ENCODE data around the gene SYT8.

Gene SYT8

GRCh38 chr11:1863352-1864216 is 28.8 kb downstream of the SYT8 start:
- Histone ChIP-seq H4K20me1 (ENCODE audit: insufficient read depth, low read length) (no peaks in the 10 kb centered on the region; the same call in 1 of the 2 replicates), H2AFZ (ENCODE audit: low read length) (no peak overlapping the region), H3K27me3 (replicated peaks; ENCODE audit: insufficient read depth, low read length) (no peaks in the 10 kb centered on the region; the same call in 1 of the 2 replicates), H3K9ac (ENCODE audit: low read length) (no peak overlapping the region), H3K4me3 (ENCODE audit: low read length) (no peak overlapping the region), H3K4me1 (ENCODE audit: low read length) (no peaks in the 10 kb centered on the region), H3K9me2 (replicated peaks; ENCODE audit: insufficient read depth, low read length) (no peaks in the 10 kb centered on the region), H3K79me2 (ENCODE audit: low read length) (peaks cover 33% of the 10 kb centered on the region), H3K36me3 (replicated peaks; ENCODE audit: insufficient read depth, low read length) (no peaks in the 10 kb centered on the region), H3K9me3 (replicated peaks; ENCODE audit: insufficient read depth, low read length) (no peaks in the 10 kb centered on the region), H3K27ac (ENCODE audit: low read length) (no peak overlapping the region), H3F3A (ENCODE audit: insufficient read depth, low read length) (no peaks in the 10 kb centered on the region), H3K4me2 (ENCODE audit: low read depth, low read length) (no peak overlapping the region)
- TF ChIP-seq CTCF (IDR thresholded peaks at IDR 0.05; ENCODE audit: low read length) (no peak), EZH2 (optimal IDR thresholded peaks at IDR 0.05; ENCODE audit: low read depth, low read length) (no peak), EZH2phosphoT487 (IDR thresholded peaks at IDR 0.05; ENCODE audit: low read length) (no peak)
- DNase-seq, result no peak

DNA sequence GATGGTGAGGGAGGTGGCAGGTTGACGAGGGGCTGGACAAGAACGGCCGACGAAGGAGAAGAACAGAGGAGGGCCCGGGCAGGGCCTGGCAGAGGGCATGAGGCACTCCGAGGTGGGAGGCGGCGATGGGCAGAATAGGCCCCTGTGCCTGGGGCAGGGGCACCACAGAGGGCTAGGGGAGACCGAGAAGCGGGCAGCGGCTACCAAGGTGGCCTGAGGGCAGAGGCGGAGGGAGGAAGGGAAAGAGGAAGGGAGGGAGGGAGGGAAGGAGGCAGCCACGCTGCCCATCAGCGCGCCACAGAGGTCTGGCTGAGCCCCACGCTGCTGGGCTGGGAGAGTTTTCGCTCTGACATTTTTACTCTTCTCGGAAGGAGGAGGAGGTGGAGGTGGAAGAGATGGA is 29.4 kb downstream of the SYT8 start:
- Histone ChIP-seq H3K4me3 (ENCODE audit: low read length) (no peak overlapping the region), H3K9me2 (replicated peaks; ENCODE audit: insufficient read depth, low read length) (no peaks in the 10 kb centered on the region), H3K27ac (ENCODE audit: low read length) (no peak overlapping the region), H3K4me2 (ENCODE audit: low read depth, low read length) (no peak overlapping the region), H3F3A (ENCODE audit: insufficient read depth, low read length) (no peaks in the 10 kb centered on the region), H3K9me3 (replicated peaks; ENCODE audit: insufficient read depth, low read length) (no peaks in the 10 kb centered on the region), H4K20me1 (ENCODE audit: insufficient read depth, low read length) (no peaks in the 10 kb centered on the region; the same call in 1 of the 2 replicates), H3K9ac (ENCODE audit: low read length) (no peak overlapping the region), H3K36me3 (replicated peaks; ENCODE audit: insufficient read depth, low read length) (no peaks in the 10 kb centered on the region), H3K27me3 (replicated peaks; ENCODE audit: insufficient read depth, low read length) (peaks cover 5% of the 10 kb centered on the region; the same call in 1 of the 2 replicates), H3K79me2 (ENCODE audit: low read length) (peaks cover 36% of the 10 kb centered on the region), H2AFZ (ENCODE audit: low read length) (no peak overlapping the region), H3K4me1 (ENCODE audit: low read length) (no peaks in the 10 kb centered on the region)
- TF ChIP-seq EZH2phosphoT487 (IDR thresholded peaks at IDR 0.05; ENCODE audit: low read length) (no peak), EZH2 (optimal IDR thresholded peaks at IDR 0.05; ENCODE audit: low read depth, low read length) (no peak), CTCF (IDR thresholded peaks at IDR 0.05; ENCODE audit: low read length) (no peak)
- DNase-seq, result no peak

GRCh38 chr11:1864831-1865665 is 30.3 kb downstream of the SYT8 start:
- Histone ChIP-seq H3K79me2 (ENCODE audit: low read length) (peaks cover 32% of the 10 kb centered on the region), H2AFZ (ENCODE audit: low read length) (no peak overlapping the region), H3K4me1 (ENCODE audit: low read length) (no peaks in the 10 kb centered on the region), H3K9ac (ENCODE audit: low read length) (no peak overlapping the region), H3K4me2 (ENCODE audit: low read depth, low read length) (no peak overlapping the region), H3K9me3 (replicated peaks; ENCODE audit: insufficient read depth, low read length) (no peaks in the 10 kb centered on the region), H3K9me2 (replicated peaks; ENCODE audit: insufficient read depth, low read length) (no peaks in the 10 kb centered on the region), H3K27me3 (replicated peaks; ENCODE audit: insufficient read depth, low read length) (peaks cover 5% of the 10 kb centered on the region; the same call in 1 of the 2 replicates), H3K27ac (ENCODE audit: low read length) (no peak overlapping the region), H3K4me3 (ENCODE audit: low read length) (no peak overlapping the region), H3K36me3 (replicated peaks; ENCODE audit: insufficient read depth, low read length) (no peaks in the 10 kb centered on the region), H3F3A (ENCODE audit: insufficient read depth, low read length) (no peaks in the 10 kb centered on the region), H4K20me1 (ENCODE audit: insufficient read depth, low read length) (no peaks in the 10 kb centered on the region; the same call in 1 of the 2 replicates)
- TF ChIP-seq EZH2phosphoT487 (IDR thresholded peaks at IDR 0.05; ENCODE audit: low read length), result no peak
- no peak for DNase-seq

Data from MM.1S (cell line).